Adrenal gland (tissue), 12 donors: ENCODE data around the gene KYNU. TPM values are rescaled to one million over a fixed set of nuclear protein-coding genes. Genes with fewer than 3 reads are reported as not detected.
"Not testable (repeated sequence)": the region's sequence is repeated elsewhere in the genome, so short reads cannot be mapped to it uniquely, and the experiment has no call there.

ENCODE experiments used
- DNase-seq, 7 donors: peaks; one replicate each; pipeline ENCODE4 v3.0.0-alpha.2; 2019 to 2020
- H3K27ac ChIP-seq, 5 donors: fragments of 200-600 bp; sonication (generic) in 4 of 5; 1 replicate in 3 of 5; 2 replicates in 2 of 5; pipeline versions ENCODE4 v1.5.1 to v1.8.0; 2016 to 2020; ENCODE audit warnings: mild to moderate bottlenecking in 1 of 5
- H3K27me3 ChIP-seq: fragments of 200-600 bp; 2 replicates; pipeline ENCODE4 v1.8.0; 2021
- H3K36me3 ChIP-seq, 2 donors: fragments of 200-600 bp; replicated peaks in 1 of 2; 1 replicate in 1 of 2; 2 replicates in 1 of 2; pipeline versions ENCODE4 v1.5.1 to v1.8.0; 2018 to 2022
- H3K4me1 ChIP-seq, 2 donors: fragments of 200-600 bp; replicated peaks in 1 of 2; 1 replicate in 1 of 2; 2 replicates in 1 of 2; pipeline versions ENCODE4 v1.5.1 to v1.8.0; 2018 to 2021
- H3K4me3 ChIP-seq, 4 donors: fragments of 200-600 bp; sonication (generic) in 3 of 4; one replicate each; pipeline ENCODE4 v1.5.1; 2016 to 2018
- H3K9me3 ChIP-seq, 3 donors: fragments of 200-600 bp; sonication (generic) in 1 of 3; replicated peaks in 1 of 3; 1 replicate in 2 of 3; 2 replicates in 1 of 3; pipeline versions ENCODE4 v1.5.1 to v1.8.0; 2016 to 2021
- POLR2A ChIP-seq, 2 donors: fragments of 450-650 bp; IDR thresholded peaks; one replicate each; pipeline ENCODE4 v1.6.1; 2017; ENCODE audit warnings: antibody characterized with exemption in 2 of 2, mild to moderate bottlenecking in 2 of 2, moderate library complexity in 1 of 2
- WGBS, 4 donors: extraction: QIAGEN DNeasy Blood & Tissue Kit in 2 of 4; methylation state at CpG; one replicate each; pipeline versions ENCODE4 v1.1.5 to v1.1.7; 2013 to 2017; 5-methylcytosine and 5-hydroxymethylcytosine counted together
- intact Hi-C, 2 donors: fragments of 100-400 bp; cut with DNase I; formaldehyde crosslinking; loops; one replicate each; pipeline versions ENCODE4 v1.14.1 to v1.15.0; 2022 to 2023
- polyA plus RNA-seq, 3 donors: library from polyadenylated mRNA; stranded (reverse); fragments of 200-250 nt in 2 of 3; fragments of 350-450 nt in 1 of 3; fragmentation: Illumina TruSeq in 1 of 3; extraction: RNeasy Lipid Tissue Mini Kit (QIAGEN cat#74804) in 1 of 3; gene quantifications; one replicate each; pipeline ENCODE4 v1.2.3, GENCODE V29; 2013 to 2014
- total RNA-seq, 9 donors: library from RNA; depleted of rRNA in 4 of 9; stranded (reverse); fragments of >200 nt in 4 of 9; fragments of 120-200 nt in 1 of 9; fragmentation: NEBNext Ultra II Directional in 1 of 9; extraction: Animal tissue kit (Norgen Biotek cat#: 25700) in 1 of 9; gene quantifications; one replicate each; pipeline versions ENCODE4 v1.1.0 to v1.2.4, GENCODE V29; 2013 to 2023
- TF ChIP-seq, protein P1 (sequence below), 6 experiments: fragments of 450-650 bp in 4 of 6; fragments of 200-600 bp in 2 of 6; sonication (generic) in 1 of 6; IDR thresholded peaks; 1 replicate in 5 of 6; 2 replicates in 1 of 6; pipeline versions ENCODE4 v1.5.1 to v1.8.0; 2016 to 2021; ENCODE audit warnings: antibody characterized with exemption in 6 of 6, mild to moderate bottlenecking in 2 of 6, moderate library complexity in 1 of 6
- donor health status: healthy with polysubstance abuse.
- donor health status: Bipolar disorder and iron deficiency.
- donor health status: DM: yes; HTN: yes; CAD: no.
- donor health status: DM: no; HTN: no; CAD: no.
- donor health status: DM: no; HTN: no; CAD: no.
- donor health status: DM: yes; HTN: yes; CAD: no.

Gene KYNU
- total and polyA plus RNA-seq, 12 donors: 1.9 to 30.2 (median 9.2) TPM

DNA sequence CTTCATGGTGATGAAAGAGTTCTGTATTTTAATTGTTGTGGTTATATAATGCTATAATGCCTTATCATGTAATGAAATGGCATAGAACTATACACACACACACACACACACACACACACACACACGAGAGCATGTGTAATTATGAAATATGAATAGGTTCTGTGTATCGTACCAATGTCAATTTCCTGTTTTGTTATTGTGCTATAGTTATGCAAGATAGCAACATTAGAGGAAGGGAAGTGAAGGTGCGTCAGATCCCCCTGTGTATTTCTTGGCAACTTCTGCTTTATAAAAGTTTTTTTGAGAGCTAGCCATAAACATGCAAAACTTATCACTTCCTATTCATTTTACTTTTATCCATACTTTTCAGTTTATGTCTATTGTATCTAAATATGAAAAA lies 191.0 kb downstream of the KYNU start:
- H3K27me3 ChIP-seq: no peaks in the 10 kb centered on the region
- H3K27ac ChIP-seq: no peak overlapping the region
- H3K4me1 ChIP-seq: no peaks in the 10 kb centered on the region
- DNase-seq: peak in 1 of 7 donors; percentile 5
- 54 to 73% (median 60%) methylated on average over 3 of the region's 3 CpGs for WGBS, 4 donors
- no peaks in the 10 kb centered on the region for H3K36me3 ChIP-seq
- intact Hi-C loops: no loop called here
- TF ChIP-seq, protein P1, sequence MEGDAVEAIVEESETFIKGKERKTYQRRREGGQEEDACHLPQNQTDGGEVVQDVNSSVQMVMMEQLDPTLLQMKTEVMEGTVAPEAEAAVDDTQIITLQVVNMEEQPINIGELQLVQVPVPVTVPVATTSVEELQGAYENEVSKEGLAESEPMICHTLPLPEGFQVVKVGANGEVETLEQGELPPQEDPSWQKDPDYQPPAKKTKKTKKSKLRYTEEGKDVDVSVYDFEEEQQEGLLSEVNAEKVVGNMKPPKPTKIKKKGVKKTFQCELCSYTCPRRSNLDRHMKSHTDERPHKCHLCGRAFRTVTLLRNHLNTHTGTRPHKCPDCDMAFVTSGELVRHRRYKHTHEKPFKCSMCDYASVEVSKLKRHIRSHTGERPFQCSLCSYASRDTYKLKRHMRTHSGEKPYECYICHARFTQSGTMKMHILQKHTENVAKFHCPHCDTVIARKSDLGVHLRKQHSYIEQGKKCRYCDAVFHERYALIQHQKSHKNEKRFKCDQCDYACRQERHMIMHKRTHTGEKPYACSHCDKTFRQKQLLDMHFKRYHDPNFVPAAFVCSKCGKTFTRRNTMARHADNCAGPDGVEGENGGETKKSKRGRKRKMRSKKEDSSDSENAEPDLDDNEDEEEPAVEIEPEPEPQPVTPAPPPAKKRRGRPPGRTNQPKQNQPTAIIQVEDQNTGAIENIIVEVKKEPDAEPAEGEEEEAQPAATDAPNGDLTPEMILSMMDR (IDR thresholded peaks at IDR 0.05): no peak
- TF ChIP-seq POLR2A (IDR thresholded peaks at IDR 0.05): no peak
- no peaks in the 10 kb centered on the region for H3K9me3 ChIP-seq
- no peak overlapping the region for H3K4me3 ChIP-seq

DNA sequence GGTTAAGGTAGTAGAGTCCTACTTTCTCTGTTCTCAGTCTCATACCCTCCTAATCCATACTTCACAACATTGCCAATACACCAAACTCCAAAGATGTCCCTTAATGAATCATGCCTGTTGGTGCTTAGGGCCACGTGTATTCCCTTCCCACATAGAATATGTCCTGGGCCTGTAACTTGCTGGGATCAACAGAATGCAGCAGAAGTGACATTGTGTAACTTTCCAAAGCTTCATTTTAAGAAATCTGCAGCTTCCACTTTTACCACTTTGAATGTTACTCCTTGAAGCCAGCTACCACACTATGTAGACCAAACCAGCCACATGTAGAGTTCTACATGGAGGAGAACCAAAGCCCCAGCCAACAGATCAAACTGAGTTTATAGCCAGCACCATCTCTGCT lies 193.2 kb downstream of the KYNU start:
- Histone ChIP-seq H3K4me3 (no peak overlapping the region), H3K4me1 (no peaks in the 10 kb centered on the region), H3K9me3 (no peaks in the 10 kb centered on the region), H3K27ac (peak overlapping the region in 1 of 5 donors; percentile 16), H3K36me3 (no peaks in the 10 kb centered on the region), H3K27me3 (no peaks in the 10 kb centered on the region)
- intact Hi-C loops: no loop called here
- WGBS, 4 donors: 58 to 95% (median 74%) methylated on average over 1 of the region's 1 CpG
- TF ChIP-seq, protein P1 (IDR thresholded peaks at IDR 0.05): no peak
- TF ChIP-seq POLR2A (IDR thresholded peaks at IDR 0.05): no peak
- DNase-seq: peak in 1 of 7 donors; percentile 2

DNA sequence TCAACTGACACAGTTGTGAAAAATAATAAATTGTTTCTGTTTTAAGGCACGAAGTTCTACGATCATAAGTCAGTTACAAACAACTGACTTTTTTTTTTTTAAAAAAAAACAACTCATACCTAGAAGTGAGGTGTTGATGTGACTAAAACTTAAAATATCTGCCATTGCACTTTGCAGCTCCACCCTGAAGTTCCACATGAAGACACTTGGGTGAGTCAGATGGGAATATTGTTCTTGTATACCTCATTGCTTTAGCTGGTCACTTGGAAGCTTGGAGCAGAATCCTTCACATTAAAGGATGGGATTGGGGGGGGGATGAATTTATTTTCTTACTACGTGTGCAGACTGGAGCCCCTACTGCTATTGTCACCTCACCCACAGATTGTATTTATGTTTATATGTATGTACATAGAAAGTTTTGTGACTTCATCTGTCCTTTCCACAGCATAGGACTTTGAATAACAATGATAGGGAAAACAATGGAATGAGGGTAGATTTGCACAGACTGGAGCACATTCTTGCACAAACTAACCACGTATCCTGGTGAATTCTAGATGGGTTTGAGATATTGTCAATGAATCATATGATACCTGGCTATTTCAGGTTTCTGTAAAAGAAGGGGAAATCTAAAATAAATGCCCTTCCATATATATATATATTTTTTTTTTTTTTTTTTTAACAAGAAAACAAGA lies 193.9 kb downstream of the KYNU start:
- no peaks in the 10 kb centered on the region for H3K36me3 ChIP-seq
- intact Hi-C loops: no loop called here
- H3K4me1 ChIP-seq: no peaks in the 10 kb centered on the region
- DNase-seq: no peak
- TF ChIP-seq, protein P1 (IDR thresholded peaks at IDR 0.05): no peak
- TF ChIP-seq POLR2A (IDR thresholded peaks at IDR 0.05): no peak
- no peak overlapping the region for H3K27ac ChIP-seq
- H3K9me3 ChIP-seq: no peaks in the 10 kb centered on the region
- no peak overlapping the region for H3K4me3 ChIP-seq
- no peaks in the 10 kb centered on the region for H3K27me3 ChIP-seq
- WGBS, 4 donors: 76 to 86% (median 83%) methylated on average over 4 of the region's 4 CpGs

DNA sequence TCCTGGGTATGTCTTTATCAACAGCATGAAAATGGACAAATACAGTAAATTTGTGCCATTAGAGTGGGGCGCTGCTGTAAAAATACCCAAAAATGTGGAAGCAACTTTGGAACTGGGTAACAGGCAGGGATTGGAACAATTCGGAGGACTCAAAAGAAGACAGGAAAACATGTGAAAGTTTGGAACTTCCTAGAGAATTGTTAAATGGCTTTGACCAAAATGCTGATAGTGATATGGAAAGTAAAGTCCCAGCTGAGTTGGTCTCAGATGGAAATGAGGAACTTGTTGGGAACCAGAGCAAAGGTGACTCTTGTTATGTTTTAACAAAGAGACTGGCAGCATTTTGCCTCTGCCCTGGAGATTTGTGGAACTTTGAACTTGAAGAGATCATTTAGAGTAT lies 197.4 kb downstream of the KYNU start:
- H3K4me1 ChIP-seq, H3K36me3 ChIP-seq, H3K27ac ChIP-seq, H3K27me3 ChIP-seq, H3K4me3 ChIP-seq, intact Hi-C loops, H3K9me3 ChIP-seq, DNase-seq: not testable (repeated sequence)
- WGBS, 4 donors: 84 to 97% (median 91%) methylated on average over 2 of the region's 2 CpGs

DNA sequence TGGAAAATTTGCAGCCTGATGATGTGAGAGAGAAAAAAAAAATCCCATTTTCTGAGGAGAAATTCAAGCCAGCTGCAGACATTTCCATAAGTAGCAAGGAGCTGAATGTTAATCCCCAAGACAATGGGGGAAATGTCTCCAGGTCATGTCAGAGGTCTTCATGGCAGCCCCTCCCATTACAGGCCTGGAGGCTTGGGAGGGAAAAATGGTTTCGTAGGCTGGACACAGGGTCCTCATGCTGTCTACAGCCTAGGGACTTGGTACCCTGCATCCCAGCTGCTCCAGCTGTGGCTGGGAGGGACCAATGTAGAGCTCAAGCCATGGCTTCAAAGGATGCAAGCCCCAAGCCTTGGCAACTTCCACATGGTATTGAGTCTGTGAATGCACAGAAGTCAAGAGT lies 198.2 kb downstream of the KYNU start:
- Histone ChIP-seq H3K4me3 (no peak overlapping the region), H3K4me1 (no peaks in the 10 kb centered on the region), H3K9me3 (no peaks in the 10 kb centered on the region), H3K27me3 (no peaks in the 10 kb centered on the region), H3K36me3 (no peaks in the 10 kb centered on the region), H3K27ac (no peak overlapping the region)
- TF ChIP-seq, protein P1 (IDR thresholded peaks at IDR 0.05): no peak
- WGBS, 4 donors: 88 to 100% (median 96%) methylated on average over 1 of the region's 1 CpG; no CpG with 5 or more reads in 1 of the 4 donors
- intact Hi-C loops: no loop called here
- DNase-seq: no peak
